ENCODE data around the gene ZNF598. TPM values are rescaled to one million over a fixed set of nuclear protein-coding genes. Genes with fewer than 3 reads are reported as not detected.
"Not testable (repeated sequence)": the region's sequence is repeated elsewhere in the genome, so short reads cannot be mapped to it uniquely, and the experiment has no call there.

ZNF598 gene
- polyA plus RNA-seq, 4 donors = 13.8 to 30.8 (median 26.6) TPM

- not testable (repeated sequence) for DNase-seq (ENCODE audit: low read depth in 4 of 4, low spot score in 2 of 4)
Observed at GRCh38 chr16:1962161-1963153, 47.2 kb downstream of the ZNF598 start.

- DNase-seq (ENCODE audit: low read depth in 4 of 4, low spot score in 2 of 4) = no peak
Observed at GRCh38 chr16:1961651-1962067, 48.0 kb downstream of the ZNF598 start.

GRCh38 chr16:1960665-1961630 lies 48.7 kb downstream of the ZNF598 start:
- DNase-seq (ENCODE audit: low read depth in 4 of 4, low spot score in 2 of 4) = no peak

GRCh38 chr16:1959269-1960039 lies 50.2 kb downstream of the ZNF598 start, which contains the start of gene NDUFB10:
Gene NDUFB10 (plus strand): TSS chr16:1959538. CDS start chr16:1959625, 87 bp downstream.
- DNase-seq (ENCODE audit: low read depth in 4 of 4, low spot score in 2 of 4) = peak in 3 of 4 donors; percentile 68 to 78 (median 76)

GRCh38 chr16:1958715-1959268 lies 50.8 kb downstream of the ZNF598 start:
- DNase-seq (ENCODE audit: low read depth in 4 of 4, low spot score in 2 of 4) = no peak

- not testable (repeated sequence) for DNase-seq (ENCODE audit: low read depth in 4 of 4, low spot score in 2 of 4)
Observed at GRCh38 chr16:1958143-1958491, 51.5 kb downstream of the ZNF598 start.

- DNase-seq (ENCODE audit: low read depth in 4 of 4, low spot score in 2 of 4) = not testable (repeated sequence)
Observed at GRCh38 chr16:1957434-1958142, 52.0 kb downstream of the ZNF598 start.

- no peak for DNase-seq (ENCODE audit: low read depth in 4 of 4, low spot score in 2 of 4)
Observed at GRCh38 chr16:1953734-1954133, 55.9 kb downstream of the ZNF598 start.

- DNase-seq (ENCODE audit: low read depth in 4 of 4, low spot score in 2 of 4) = no peak
Observed at GRCh38 chr16:1950559-1950958, 59.1 kb downstream of the ZNF598 start.

- no peak for DNase-seq (ENCODE audit: low read depth in 4 of 4, low spot score in 2 of 4)
Observed at GRCh38 chr16:1950047-1950446, 59.6 kb downstream of the ZNF598 start.

GRCh38 chr16:1949507-1949906 lies 60.1 kb downstream of the ZNF598 start:
- no peak for DNase-seq (ENCODE audit: low read depth in 4 of 4, low spot score in 2 of 4)

Other genes with a start within 250 kb of the ZNF598 start
- 10 to 100 TPM; 23.1 to 46.8 (median 37.7) TPM for gene NME3, start 238.3 kb downstream of the ZNF598 start, polyA plus RNA-seq (ENCODE audit: insufficient read length in 4 of 4)
- 10 to 100 TPM in 2 of 4 donors, 1 to 10 TPM in 2; 5.4 to 16.4 (median 10.5) TPM for gene EME2, start 237.0 kb downstream of the ZNF598 start, polyA plus RNA-seq (ENCODE audit: insufficient read length in 4 of 4)
- 100 to 1,000 TPM in 1 of 4 donors, 10 to 100 TPM in 3; 60.4 to 103 (median 78.1) TPM for gene MRPS34, start 236.7 kb downstream of the ZNF598 start, polyA plus RNA-seq (ENCODE audit: insufficient read length in 4 of 4)
- gene SPSB3, start 227.2 kb downstream of the ZNF598 start, polyA plus RNA-seq (ENCODE audit: insufficient read length in 4 of 4) = 10 to 100 TPM; 31.6 to 56.5 (median 48.5) TPM
- 10 to 100 TPM; 35.4 to 69.3 (median 56.4) TPM for gene NUBP2, start 226.9 kb downstream of the ZNF598 start, polyA plus RNA-seq (ENCODE audit: insufficient read length in 4 of 4)
- gene IGFALS, start 216.1 kb downstream of the ZNF598 start, polyA plus RNA-seq (ENCODE audit: insufficient read length in 4 of 4) = 1 to 10 TPM; 2.4 to 4.3 (median 3.4) TPM
- 10 to 100 TPM; 38.0 to 56.2 (median 49.5) TPM for gene HAGH, start 183.0 kb downstream of the ZNF598 start, polyA plus RNA-seq (ENCODE audit: insufficient read length in 4 of 4)
- gene FAHD1, start 182.6 kb downstream of the ZNF598 start, polyA plus RNA-seq (ENCODE audit: insufficient read length in 4 of 4) = 10 to 100 TPM; 39.8 to 49.5 (median 44.9) TPM
- 1 to 10 TPM in 2 of 4 donors, under 1 TPM in 2; 0.47 to 2.7 (median 1.0) TPM for gene MEIOB, start 137.7 kb downstream of the ZNF598 start, polyA plus RNA-seq (ENCODE audit: insufficient read length in 4 of 4)
- gene HS3ST6, start 91.4 kb downstream of the ZNF598 start, polyA plus RNA-seq (ENCODE audit: insufficient read length in 4 of 4) = under 1 TPM; 0.21 to 0.55 (median 0.35) TPM
- gene MSRB1, start 66.6 kb downstream of the ZNF598 start, polyA plus RNA-seq (ENCODE audit: insufficient read length in 4 of 4) = 10 to 100 TPM; 63.9 to 79.8 (median 72.1) TPM
- gene RPL3L, start 55.1 kb downstream of the ZNF598 start, polyA plus RNA-seq (ENCODE audit: insufficient read length in 4 of 4) = under 1 TPM; 0.11 to 0.28 (median 0.15) TPM
- gene NDUFB10, start 50.3 kb downstream of the ZNF598 start, polyA plus RNA-seq (ENCODE audit: insufficient read length in 4 of 4) = 100 to 1,000 TPM; 129 to 144 (median 136) TPM
- 1,000 to 10,000 TPM; 1,679 to 2,513 (median 2,183) TPM for gene RPS2, start 45.0 kb downstream of the ZNF598 start, polyA plus RNA-seq (ENCODE audit: insufficient read length in 4 of 4)
- not detected for gene RNF151, start 43.0 kb downstream of the ZNF598 start, polyA plus RNA-seq (ENCODE audit: insufficient read length in 4 of 4)
- 10 to 100 TPM; 27.8 to 49.6 (median 41.1) TPM for gene TBL3, start 37.8 kb downstream of the ZNF598 start, polyA plus RNA-seq (ENCODE audit: insufficient read length in 4 of 4)
- gene NOXO1, start 28.4 kb downstream of the ZNF598 start, polyA plus RNA-seq (ENCODE audit: insufficient read length in 4 of 4) = 1 to 10 TPM in 2 of 4 donors, under 1 TPM in 2; 0.40 to 2.0 (median 1.1) TPM
- gene GFER, start 25.6 kb downstream of the ZNF598 start, polyA plus RNA-seq (ENCODE audit: insufficient read length in 4 of 4) = 10 to 100 TPM; 20.1 to 31.6 (median 28.5) TPM
- gene SYNGR3, start 19.9 kb downstream of the ZNF598 start, polyA plus RNA-seq (ENCODE audit: insufficient read length in 4 of 4) = 1 to 10 TPM; 1.8 to 2.4 (median 1.9) TPM
- gene NPW, start 10.0 kb upstream of the ZNF598 start, polyA plus RNA-seq (ENCODE audit: insufficient read length in 4 of 4) = 10 to 100 TPM in 2 of 4 donors, 1 to 10 TPM in 2; 3.0 to 16.3 (median 9.7) TPM
- gene NHERF2, start 17.1 kb upstream of the ZNF598 start, polyA plus RNA-seq (ENCODE audit: insufficient read length in 4 of 4) = 100 to 1,000 TPM; 103 to 184 (median 146) TPM
- 10 to 100 TPM; 15.4 to 29.1 (median 25.3) TPM for gene NTHL1, start 38.0 kb upstream of the ZNF598 start, polyA plus RNA-seq (ENCODE audit: insufficient read length in 4 of 4)
- 100 to 1,000 TPM; 104 to 188 (median 148) TPM for gene TSC2, start 38.2 kb upstream of the ZNF598 start, polyA plus RNA-seq (ENCODE audit: insufficient read length in 4 of 4)
- 100 to 1,000 TPM in 2 of 4 donors, 10 to 100 TPM in 2; 48.3 to 128 (median 95.9) TPM for gene PKD1, start 126.1 kb upstream of the ZNF598 start, polyA plus RNA-seq (ENCODE audit: insufficient read length in 4 of 4)
- gene RAB26, start 138.8 kb upstream of the ZNF598 start, polyA plus RNA-seq (ENCODE audit: insufficient read length in 4 of 4) = 1 to 10 TPM; 2.5 to 4.6 (median 3.1) TPM
- gene TRAF7, start 146.0 kb upstream of the ZNF598 start, polyA plus RNA-seq (ENCODE audit: insufficient read length in 4 of 4) = 10 to 100 TPM; 42.9 to 63.3 (median 55.5) TPM
- 1 to 10 TPM; 1.4 to 2.8 (median 2.0) TPM for gene CASKIN1, start 186.8 kb upstream of the ZNF598 start, polyA plus RNA-seq (ENCODE audit: insufficient read length in 4 of 4)
- gene MLST8, start 195.6 kb upstream of the ZNF598 start, polyA plus RNA-seq (ENCODE audit: insufficient read length in 4 of 4) = 10 to 100 TPM; 38.7 to 63.2 (median 46.6) TPM
- 10 to 100 TPM in 1 of 4 donors, 1 to 10 TPM in 3; 3.5 to 11.6 (median 8.2) TPM for gene BRICD5, start 201.0 kb upstream of the ZNF598 start, polyA plus RNA-seq (ENCODE audit: insufficient read length in 4 of 4)
- gene PGP, start 205.0 kb upstream of the ZNF598 start, polyA plus RNA-seq (ENCODE audit: insufficient read length in 4 of 4) = 10 to 100 TPM; 13.8 to 19.3 (median 17.4) TPM
- gene E4F1, start 213.8 kb upstream of the ZNF598 start, polyA plus RNA-seq (ENCODE audit: insufficient read length in 4 of 4) = 10 to 100 TPM; 14.7 to 25.8 (median 22.3) TPM
- gene DNASE1L2, start 226.6 kb upstream of the ZNF598 start, polyA plus RNA-seq (ENCODE audit: insufficient read length in 4 of 4) = 1 to 10 TPM in 3 of 4 donors, under 1 TPM in 1; 0.55 to 1.8 (median 1.2) TPM
- gene ECI1, start 241.8 kb upstream of the ZNF598 start, polyA plus RNA-seq (ENCODE audit: insufficient read length in 4 of 4) = 100 to 1,000 TPM in 1 of 4 donors, 10 to 100 TPM in 3; 60.0 to 104 (median 80.2) TPM